ENCODE data around the gene KCTD13. TPM values are rescaled to one million over a fixed set of nuclear protein-coding genes. Genes with fewer than 3 reads are reported as not detected.
"Not testable (repeated sequence)": the region's sequence is repeated elsewhere in the genome, so short reads cannot be mapped to it uniquely, and the experiment has no call there.

KCTD13 gene, protein sequence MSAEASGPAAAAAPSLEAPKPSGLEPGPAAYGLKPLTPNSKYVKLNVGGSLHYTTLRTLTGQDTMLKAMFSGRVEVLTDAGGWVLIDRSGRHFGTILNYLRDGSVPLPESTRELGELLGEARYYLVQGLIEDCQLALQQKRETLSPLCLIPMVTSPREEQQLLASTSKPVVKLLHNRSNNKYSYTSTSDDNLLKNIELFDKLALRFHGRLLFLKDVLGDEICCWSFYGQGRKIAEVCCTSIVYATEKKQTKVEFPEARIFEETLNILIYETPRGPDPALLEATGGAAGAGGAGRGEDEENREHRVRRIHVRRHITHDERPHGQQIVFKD
- total RNA-seq, result 11.1 TPM

DNA sequence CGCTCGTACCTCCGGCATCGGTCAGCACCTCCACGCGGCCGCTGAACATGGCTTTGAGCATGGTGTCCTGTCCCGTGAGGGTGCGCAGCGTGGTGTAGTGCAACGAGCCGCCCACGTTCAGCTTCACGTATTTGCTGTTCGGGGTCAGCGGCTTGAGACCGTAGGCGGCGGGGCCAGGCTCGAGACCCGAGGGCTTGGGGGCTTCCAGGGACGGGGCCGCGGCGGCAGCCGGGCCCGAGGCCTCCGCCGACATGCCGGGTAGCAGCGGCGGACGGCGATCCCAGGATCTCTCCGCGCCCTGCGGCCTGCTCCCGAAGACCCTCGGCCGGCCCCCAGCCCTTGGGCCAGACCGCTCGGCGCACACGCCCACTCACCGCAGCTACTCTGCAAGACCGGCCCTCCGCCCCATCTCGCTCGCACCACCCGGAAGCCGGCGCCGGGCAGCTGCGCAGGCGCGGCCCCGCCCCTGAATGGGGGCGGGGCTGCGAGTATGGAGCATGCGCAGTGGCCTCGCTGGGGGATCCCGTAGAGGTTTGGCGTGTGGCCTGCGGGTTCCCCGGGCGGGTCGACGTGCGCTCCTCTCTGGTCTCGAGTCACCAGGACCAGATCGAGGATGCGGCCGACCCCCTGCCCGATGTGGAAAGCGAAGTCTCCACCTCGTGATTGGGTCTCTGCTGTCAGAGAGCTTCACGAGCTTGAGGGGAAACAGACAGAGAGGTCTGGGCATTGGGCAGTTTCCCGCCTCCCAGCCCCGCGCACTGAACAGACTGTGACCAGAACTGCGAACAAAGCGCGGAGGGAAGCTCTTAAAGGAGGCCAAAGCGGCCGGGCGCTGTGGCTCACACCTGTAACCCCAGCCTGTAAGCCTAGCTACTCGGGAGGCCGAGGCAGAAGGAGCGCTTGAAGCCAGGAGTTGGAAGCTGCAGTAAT lies at the start of gene KCTD13:
Gene KCTD13, minus strand, starts transcription at position 446 of the 930 bp plus-strand sequence. Its CDS starts 193 bp downstream, at position 253.
- peak; percentile 97 for ATAC-seq

DNA sequence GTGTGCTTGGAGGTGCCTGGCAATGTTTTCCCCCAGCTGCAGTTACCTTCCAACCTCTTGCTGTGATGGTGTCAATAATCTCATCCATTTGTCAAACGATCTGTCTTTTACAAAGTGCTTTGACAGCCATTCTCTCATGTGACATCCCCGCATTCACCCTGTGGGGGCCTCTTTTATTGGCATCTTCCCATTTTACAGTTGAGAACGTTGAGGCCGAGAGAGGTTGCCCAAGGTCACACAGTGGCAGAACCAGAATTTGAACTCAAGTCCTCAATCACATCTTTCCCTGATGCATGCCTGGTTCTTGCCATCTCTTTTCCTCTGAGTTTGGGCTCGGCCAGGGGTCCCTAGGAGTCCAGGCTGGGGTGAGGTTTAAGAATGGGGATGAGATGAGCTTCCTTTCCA lies 49.1 kb upstream of the KCTD13 start:
- ATAC-seq, result no peak

DNA sequence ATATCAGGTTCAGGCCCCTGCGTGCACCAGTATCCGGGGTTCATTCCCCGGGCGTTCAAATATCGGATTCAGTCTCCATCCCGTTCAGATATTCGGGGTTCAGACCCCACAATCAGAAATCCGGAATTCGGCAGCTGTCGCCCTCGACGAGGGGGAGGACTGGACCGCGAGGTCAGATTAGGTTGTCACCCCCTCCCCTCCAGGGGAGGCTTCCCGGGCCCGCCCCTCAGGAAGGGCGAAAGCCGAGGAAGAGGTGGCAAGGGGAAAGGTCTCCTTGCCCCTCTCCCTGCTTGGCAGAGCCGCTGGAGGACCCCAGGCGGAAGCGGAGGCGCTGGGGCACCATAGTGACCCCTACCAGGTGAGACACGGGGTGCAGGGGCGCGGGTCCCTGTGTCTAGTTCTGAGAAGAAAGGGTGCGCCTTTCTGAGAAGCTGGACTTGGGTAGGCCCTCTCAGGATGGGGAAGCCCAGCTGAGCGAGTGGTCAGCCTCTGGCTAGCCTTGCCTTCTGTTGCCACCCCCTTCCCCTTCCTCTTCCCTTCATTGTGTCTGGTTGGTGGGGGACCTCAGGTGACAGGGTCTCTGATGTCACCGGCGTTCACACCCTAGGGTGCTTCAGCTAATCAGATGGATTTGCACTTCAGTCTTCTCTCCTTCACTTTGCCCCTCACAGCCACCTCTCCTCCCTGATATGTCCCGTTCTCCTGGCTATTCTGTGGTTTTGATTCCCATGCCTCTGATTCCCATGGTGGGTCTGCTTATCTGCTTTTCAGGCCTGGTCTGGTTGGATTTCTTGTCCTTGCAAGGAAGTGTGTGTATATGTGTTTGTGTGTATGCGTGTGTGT lies 48.5 kb upstream of the KCTD13 start:
- peak; percentile 7 for ATAC-seq

DNA sequence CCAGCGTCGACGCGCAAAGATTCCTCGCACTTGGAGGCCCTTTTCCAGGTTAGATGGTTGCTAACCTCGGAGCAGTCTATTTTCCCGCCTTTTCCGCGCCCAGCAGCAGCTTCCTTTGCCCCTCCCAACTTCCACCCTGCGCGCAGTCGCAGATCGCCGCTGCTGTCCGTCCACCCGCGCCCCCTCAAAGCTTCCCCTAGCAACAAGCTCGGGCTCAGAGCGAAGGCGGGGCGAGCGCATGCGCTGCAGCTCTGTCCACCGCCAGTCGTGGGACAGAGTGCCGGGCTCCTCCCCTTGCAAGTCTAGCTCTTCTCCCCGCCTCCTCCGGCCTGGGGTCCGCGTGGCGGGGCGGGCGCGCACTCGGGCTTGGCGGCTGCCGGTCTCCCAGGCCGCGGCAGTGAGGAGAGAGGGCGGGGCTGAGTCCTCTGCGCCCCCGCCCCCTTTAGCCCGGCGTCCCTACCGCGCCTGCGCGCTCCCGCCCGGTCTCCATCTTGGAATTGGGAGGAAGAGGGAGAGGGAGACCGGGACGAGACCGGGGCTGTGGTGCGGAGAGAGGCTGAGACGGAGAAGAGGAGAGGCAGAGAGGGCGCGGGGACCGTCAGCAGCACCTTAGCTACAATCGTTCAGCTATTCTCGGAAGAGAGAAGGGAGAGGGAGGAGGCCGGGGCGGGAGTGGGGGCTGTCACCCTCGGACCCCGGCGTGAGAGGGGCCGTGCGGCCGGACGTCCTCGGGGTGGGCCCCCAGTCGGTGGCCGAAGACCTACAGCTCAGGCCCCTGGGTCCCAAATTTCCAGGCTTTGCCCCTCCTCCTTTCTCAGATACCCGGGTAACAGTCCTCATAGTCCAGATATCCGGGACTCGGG lies 47.6 kb upstream of the KCTD13 start, which contains the start of gene TAOK2:
Gene TAOK2, plus strand, starts transcription at position 485 of the 863 bp plus-strand sequence. CDS start 3,905 bp downstream, outside the sequence.
- peak; percentile 98 for ATAC-seq

DNA sequence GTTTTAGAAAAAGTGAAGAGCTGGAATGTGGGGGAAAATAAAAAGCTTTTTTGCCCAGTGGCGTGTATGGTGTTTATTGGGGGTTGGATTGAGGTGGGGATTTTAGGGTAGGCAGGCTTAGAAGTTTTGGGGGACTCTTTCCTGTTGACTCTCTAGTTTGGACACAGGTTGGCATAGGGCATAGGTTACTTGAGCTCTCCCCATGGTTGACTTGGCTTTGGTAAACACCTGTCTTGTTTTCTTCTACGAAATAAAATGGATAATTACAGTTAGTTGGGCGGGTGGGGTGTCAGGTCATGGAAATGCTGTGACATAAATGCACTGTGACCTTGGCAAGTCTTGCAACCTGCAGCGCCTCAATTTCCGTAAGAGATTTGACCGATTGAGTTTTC lies 47.0 kb upstream of the KCTD13 start:
- no peak for ATAC-seq

DNA sequence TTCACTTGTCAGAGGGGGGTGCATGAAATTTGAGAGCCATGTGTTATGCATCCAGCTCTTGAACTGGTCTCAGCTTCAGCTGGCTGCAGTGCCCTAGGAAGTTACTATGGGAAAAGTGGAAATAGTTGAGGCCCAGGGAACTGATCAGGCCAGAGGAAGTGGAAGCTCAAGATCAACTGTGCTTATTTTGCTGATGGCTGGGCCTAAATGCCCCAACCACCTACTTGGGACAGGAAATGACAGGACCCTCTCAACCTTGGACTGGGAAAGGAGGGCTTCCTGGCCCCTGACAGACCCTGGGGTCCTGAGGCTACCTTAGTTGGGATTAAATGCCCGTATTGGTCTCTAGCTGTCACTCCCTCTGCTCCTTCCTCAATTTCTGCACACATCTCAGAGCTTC lies 46.5 kb upstream of the KCTD13 start:
- no peak for ATAC-seq

DNA sequence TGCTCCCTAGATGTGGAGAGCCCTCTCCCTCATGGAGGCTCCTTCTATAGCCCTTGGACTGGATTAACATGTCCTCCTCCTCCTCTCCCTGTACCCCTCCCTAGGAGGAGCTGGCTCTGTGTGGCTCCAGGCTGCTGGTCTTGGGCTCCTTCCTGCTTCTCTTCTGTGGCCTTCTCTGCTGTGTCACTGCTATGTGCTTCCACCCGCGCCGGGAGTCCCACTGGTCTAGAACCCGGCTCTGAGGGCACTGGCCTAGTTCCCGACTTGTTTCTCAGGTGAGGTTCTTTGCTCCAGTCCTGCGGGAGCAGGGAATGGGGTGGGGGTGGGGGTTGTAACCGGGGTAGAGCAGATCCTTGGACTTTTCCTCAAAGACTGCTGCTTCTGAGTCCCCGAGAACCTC lies 45.3 kb upstream of the KCTD13 start:
- no peak for ATAC-seq

DNA sequence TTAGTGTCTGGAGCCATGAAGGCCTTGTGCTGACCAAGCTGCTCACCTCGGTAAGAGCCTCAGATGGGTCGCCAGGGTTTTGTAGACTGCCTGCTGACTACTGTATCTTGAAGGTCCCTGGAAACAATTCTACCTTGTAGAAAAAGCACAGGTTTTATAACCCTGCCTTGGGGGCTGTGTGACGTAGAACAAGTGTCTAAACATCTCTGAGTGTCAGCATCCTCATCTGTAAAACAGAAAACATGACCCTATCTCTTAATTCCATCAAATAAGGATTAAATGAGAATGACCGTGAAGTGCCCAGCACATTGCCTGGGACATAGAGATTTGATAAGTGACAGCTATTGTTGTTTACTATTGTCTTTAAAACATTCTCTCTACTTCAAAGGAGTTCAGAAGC lies 42.2 kb upstream of the KCTD13 start:
- ATAC-seq, result no peak

DNA sequence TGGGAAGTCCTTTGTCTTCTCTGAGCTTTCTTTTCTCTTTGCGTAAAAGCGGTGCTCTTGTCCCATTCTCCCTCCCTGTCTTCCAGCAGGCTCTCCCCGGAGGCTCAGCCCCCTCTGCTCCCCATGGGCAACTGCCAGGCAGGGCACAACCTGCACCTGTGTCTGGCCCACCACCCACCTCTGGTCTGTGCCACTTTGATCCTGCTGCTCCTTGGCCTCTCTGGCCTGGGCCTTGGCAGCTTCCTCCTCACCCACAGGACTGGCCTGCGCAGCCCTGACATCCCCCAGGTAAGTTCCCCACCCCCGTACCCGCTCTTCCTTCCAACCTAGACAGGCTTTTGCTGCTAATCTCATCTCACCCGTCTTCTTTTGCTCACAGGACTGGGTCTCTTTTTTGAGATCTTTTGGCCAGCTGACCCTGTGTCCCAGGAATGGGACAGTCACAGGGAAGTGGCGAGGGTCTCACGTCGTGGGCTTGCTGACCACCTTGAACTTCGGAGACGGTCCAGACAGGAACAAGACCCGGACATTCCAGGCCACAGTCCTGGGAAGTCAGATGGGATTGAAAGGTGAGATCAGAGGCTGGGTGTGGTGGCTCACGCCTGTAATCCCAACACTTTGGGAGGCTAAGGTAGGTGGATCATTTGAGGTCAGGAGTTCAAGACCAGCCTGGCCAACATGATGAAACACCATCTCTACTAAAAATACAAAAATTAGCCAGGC lies 37.2 kb upstream of the KCTD13 start:
- ATAC-seq, result peak; percentile 6

DNA sequence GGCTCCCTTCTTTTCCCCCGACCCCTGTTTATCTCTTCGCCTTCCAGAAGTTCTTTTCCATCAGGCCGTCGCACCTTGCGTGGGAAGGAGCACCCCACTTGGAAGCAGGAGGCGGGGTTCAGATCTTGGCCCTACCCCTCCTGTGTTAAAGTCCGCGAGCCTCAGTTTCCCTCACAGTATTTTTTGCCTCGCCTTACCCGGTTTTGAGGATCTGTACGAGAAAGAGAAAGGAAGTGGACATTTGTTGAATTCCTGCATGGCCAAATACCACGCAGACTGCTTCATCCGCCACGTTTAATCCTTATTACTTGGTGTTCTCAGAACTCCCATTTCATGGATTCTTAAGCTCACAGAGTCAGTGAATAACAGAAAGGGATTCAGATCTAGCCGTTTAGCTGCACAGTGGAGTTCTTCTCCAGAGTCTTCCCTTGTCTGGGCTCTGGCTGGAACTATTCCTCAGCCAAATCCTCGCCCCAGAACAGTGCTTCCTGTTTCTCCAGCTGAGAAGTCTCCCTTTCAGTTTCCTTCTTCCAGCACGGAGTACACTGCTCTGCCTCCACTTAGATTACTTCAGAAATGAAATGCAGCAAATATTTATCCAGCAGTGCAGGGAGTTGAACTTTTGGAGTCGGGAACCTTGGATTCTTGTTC lies 36.4 kb upstream of the KCTD13 start:
- peak; percentile 51 for ATAC-seq

DNA sequence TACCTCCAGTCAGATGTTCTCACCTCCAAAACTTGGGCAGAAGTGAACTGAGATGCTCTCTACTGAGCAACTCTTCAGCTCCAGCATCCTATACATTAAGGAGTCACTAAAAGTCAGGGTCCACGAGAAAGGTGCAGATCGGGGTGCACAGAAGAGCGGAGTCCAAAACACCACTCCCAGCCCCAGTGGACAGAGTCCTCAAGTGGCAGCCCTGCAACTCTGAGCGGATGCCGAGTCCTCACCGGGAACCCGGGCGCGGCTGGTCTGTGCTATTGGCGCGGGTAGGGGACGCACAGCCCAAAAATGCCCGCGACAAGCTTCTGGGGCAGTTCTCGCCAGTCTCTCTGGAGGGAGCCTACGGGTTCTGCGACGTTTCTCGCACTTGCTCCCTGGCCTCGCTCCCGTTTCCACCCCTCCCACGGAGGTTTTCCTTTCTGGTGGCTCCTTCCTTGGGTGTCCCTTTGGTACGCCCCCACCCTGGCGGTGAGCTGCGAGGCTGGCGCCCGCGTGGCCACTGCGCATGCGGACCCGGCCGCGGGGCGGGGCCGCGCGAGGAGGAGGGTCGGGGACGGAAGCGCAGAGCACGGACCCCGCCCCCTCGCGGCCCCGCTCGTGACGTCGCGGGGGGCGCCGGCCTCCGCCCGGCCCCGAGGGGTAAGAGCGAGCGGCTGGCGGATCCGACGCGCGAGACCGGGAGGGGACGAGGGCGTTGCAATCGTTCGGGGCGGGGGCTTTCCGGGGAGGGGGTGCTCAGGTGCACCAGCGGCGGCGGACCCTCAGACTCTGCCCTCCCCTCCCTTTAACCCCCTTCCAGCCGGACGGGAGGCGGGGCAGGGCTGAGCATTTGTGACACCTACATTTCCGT lies 35.7 kb upstream of the KCTD13 start, which contains the start of gene TMEM219:
Gene TMEM219, plus strand, starts transcription at position 601 of the 865 bp plus-strand sequence. CDS start 1,065 bp downstream, outside the sequence.
- peak; percentile 98 for ATAC-seq

DNA sequence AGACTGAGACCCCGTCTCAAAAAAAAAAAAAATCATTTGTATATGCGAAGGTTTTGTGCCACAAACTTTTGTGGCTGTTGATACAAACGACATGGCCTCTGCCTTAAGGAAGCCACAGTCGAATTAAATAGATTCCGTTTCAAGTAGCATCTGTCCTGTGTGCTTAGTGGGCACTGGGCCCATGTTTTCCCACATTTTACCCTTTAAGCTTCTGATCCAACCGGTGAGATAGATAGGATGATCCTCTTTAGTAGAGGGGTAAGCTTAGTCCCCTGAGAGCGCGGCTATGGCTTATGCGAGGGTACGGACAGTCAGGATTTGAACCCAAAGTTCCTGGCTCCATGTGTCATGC lies 35.1 kb upstream of the KCTD13 start:
- no peak for ATAC-seq

DNA sequence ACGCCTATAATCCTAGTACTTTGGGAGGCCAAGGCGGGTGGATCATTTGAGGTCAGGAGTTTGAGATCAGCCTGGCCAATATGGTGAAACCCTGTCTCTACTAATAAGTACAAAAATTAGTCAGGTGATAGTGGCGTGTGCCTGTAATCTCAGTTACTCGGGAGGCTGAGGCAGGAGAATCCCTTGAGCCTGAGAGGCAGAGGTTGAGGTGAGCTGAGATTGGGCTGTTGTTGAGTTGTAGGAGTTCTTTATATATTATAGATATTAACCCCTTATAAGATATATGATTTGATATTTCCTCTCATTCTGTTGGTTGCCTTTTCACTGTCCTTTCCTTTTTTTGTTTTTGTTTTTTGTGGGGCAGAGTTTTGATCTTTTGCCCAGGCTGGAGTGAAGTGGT lies 33.8 kb upstream of the KCTD13 start:
- ATAC-seq, result not testable (repeated sequence)

DNA sequence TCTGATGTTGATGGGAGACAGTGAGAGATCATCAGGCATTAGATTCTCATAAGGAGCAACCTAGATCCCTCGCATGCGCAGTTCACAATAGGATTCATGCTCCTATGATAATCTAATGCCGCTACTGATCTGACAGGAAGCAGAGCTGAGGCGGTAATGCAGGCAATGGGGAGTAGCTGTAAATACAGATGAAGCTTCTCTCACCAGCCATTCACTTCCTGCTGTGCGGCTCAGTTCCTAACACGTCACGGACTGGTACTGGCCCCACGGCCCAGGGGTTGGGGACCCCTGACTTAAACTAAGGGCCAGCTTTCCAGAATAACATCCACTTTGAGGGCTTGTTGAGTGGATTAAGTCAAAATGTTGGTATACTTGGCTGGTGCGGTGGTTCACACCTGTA lies 33.3 kb upstream of the KCTD13 start:
- ATAC-seq, result no peak

DNA sequence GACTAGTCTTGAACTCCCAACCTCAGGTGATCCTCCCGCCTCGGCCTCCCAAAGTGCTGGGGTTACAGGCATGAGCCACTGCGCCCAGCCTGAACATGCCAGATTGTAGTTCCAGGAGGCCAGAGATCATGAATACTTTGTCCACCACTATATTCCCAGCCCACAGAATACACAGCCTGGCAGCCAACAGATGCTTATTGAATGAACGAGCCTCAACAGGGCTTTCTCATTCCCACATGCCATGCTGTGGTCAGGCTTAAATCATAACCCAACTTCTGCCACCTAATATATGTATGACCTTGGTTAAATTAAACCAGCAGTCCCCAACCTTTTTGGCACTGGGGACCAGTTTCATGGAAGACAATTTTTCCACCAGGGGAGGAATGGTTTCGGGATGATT lies 32.7 kb upstream of the KCTD13 start:
- ATAC-seq, result no peak

DNA sequence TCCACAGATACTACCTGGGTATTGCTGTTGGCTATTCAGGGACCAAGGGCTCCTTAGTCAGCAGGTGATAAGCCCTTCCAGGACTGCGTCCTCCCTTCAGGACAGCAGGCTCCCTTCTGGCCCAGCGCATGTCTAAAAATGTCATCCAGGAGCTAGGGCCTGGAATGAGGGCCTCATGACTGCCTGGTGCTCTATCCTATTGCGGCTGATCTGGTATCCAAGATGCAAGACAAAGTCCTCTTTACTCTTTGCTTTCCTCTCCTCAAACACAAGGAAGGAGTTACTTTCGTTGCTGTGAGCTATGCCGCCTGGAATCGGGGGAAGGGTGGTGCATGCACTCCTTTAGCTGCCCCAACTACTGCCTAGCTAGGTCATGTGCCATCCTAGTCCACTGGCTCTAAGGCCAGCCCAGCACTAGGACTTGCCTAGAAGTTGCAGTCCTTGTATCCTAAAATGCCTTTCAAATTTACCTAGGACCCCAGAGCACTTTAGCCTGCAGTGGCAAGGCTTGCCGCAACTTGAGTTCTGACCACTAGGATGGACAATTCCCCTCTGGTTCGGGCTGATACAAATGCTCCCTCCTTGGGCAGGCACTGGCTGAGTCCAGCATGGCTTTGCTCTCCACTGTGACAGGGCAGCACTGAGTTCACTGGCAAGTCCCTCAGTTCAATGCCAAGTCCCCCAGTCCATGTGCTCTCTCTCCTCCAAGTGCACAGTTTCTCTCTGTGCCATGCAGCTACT lies 25.8 kb upstream of the KCTD13 start:
- no peak for ATAC-seq

DNA sequence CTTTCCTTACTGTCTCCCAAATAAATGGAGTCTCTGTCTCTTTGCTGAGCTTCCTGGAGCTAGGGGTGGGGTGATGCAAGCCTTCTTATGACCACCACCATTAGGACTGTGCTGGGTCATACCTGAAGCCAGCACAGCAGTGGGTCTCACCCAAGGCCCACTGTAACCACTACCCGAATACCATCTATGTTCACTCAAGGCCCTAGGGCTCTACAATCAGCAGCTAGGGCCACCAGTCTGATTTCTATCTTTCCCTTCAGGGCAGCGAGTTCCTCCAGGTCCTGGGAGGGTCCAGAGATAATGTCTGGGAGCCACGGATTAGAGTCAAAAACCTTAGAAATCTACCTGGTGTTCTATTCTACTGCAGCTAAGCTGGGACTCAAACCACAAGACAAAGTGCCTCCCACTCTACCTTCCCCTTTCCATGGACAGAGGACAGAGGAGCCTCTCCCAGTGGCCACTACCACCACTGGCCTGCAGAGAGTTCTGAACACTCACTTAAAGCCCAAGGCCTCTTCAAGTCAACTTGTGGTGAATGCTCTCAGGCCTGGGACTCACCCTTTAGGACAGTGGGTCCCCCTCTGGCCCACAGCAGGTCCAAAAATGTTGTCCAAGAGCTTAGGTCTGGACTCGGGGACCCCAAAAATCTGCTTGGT lies 24.9 kb upstream of the KCTD13 start:
- no peak for ATAC-seq

DNA sequence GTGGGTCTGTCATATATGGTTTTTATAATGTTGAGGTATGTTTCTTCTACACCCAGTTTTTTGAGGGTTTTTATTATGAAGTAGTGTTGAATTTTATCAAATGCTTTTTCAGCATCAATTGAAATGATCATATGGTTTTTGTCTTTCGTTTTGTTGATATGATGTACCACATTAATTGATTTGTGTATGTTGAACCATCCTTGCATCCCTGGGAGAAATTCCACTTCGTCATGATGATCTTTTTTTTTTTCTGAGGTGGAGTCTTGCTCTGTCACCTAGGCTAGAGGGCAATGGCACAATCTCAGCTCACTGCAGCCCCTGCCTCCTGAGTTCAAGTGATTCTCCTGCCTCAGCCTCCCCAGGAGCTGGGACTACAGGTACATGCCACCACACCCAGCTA lies 21.9 kb upstream of the KCTD13 start:
- ATAC-seq, result no peak

All from esophagus mucosa (tissue), 1 donor.